ENCODE data around the gene UQCRC1. TPM values are rescaled to one million over a fixed set of nuclear protein-coding genes. Genes with fewer than 3 reads are reported as not detected.

UQCRC1 gene
- total and polyA plus RNA-seq, 2 of the 8 experiments (the other 6 are each of a cell fraction or from before 2014, with no cell fraction given) = 310 to 720 TPM

DNA sequence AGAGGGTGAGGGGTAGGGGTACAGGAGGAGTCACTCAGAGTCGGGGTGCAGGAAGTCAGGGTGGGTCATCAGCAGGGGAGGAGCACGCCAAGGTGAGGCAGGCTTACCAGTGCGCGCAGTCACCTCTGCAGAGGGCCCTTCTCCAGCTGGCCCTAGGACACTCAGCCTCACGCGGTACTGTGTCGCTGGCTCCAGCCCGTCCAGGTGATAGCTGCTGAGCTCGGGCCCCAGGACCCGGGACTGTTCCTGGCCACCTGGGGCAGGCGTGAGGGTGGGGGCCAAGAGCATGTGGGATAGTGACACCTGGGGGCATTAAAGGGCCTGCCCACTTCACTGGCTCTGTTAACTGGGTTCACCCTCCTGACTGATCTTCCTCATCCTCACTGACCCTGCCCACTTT, 21.8 kb downstream of the UQCRC1 start (continued):
- TF ChIP-seq, protein P1, sequence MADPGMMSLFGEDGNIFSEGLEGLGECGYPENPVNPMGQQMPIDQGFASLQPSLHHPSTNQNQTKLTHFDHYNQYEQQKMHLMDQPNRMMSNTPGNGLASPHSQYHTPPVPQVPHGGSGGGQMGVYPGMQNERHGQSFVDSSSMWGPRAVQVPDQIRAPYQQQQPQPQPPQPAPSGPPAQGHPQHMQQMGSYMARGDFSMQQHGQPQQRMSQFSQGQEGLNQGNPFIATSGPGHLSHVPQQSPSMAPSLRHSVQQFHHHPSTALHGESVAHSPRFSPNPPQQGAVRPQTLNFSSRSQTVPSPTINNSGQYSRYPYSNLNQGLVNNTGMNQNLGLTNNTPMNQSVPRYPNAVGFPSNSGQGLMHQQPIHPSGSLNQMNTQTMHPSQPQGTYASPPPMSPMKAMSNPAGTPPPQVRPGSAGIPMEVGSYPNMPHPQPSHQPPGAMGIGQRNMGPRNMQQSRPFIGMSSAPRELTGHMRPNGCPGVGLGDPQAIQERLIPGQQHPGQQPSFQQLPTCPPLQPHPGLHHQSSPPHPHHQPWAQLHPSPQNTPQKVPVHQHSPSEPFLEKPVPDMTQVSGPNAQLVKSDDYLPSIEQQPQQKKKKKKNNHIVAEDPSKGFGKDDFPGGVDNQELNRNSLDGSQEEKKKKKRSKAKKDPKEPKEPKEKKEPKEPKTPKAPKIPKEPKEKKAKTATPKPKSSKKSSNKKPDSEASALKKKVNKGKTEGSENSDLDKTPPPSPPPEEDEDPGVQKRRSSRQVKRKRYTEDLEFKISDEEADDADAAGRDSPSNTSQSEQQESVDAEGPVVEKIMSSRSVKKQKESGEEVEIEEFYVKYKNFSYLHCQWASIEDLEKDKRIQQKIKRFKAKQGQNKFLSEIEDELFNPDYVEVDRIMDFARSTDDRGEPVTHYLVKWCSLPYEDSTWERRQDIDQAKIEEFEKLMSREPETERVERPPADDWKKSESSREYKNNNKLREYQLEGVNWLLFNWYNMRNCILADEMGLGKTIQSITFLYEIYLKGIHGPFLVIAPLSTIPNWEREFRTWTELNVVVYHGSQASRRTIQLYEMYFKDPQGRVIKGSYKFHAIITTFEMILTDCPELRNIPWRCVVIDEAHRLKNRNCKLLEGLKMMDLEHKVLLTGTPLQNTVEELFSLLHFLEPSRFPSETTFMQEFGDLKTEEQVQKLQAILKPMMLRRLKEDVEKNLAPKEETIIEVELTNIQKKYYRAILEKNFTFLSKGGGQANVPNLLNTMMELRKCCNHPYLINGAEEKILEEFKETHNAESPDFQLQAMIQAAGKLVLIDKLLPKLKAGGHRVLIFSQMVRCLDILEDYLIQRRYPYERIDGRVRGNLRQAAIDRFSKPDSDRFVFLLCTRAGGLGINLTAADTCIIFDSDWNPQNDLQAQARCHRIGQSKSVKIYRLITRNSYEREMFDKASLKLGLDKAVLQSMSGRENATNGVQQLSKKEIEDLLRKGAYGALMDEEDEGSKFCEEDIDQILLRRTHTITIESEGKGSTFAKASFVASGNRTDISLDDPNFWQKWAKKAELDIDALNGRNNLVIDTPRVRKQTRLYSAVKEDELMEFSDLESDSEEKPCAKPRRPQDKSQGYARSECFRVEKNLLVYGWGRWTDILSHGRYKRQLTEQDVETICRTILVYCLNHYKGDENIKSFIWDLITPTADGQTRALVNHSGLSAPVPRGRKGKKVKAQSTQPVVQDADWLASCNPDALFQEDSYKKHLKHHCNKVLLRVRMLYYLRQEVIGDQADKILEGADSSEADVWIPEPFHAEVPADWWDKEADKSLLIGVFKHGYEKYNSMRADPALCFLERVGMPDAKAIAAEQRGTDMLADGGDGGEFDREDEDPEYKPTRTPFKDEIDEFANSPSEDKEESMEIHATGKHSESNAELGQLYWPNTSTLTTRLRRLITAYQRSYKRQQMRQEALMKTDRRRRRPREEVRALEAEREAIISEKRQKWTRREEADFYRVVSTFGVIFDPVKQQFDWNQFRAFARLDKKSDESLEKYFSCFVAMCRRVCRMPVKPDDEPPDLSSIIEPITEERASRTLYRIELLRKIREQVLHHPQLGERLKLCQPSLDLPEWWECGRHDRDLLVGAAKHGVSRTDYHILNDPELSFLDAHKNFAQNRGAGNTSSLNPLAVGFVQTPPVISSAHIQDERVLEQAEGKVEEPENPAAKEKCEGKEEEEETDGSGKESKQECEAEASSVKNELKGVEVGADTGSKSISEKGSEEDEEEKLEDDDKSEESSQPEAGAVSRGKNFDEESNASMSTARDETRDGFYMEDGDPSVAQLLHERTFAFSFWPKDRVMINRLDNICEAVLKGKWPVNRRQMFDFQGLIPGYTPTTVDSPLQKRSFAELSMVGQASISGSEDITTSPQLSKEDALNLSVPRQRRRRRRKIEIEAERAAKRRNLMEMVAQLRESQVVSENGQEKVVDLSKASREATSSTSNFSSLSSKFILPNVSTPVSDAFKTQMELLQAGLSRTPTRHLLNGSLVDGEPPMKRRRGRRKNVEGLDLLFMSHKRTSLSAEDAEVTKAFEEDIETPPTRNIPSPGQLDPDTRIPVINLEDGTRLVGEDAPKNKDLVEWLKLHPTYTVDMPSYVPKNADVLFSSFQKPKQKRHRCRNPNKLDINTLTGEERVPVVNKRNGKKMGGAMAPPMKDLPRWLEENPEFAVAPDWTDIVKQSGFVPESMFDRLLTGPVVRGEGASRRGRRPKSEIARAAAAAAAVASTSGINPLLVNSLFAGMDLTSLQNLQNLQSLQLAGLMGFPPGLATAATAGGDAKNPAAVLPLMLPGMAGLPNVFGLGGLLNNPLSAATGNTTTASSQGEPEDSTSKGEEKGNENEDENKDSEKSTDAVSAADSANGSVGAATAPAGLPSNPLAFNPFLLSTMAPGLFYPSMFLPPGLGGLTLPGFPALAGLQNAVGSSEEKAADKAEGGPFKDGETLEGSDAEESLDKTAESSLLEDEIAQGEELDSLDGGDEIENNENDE (IDR thresholded peaks at IDR 0.05; ENCODE audit: insufficient replicate concordance, low read length) = no peak
- no peak for TF ChIP-seq JUN (IDR thresholded peaks at IDR 0.05; ENCODE audit: low read depth, low read length)
- TF ChIP-seq EGR1 (IDR thresholded peaks at IDR 0.05; ENCODE audit: borderline replicate concordance, low read depth, low read length) = no peak
- no peak for TF ChIP-seq EZH2 (IDR thresholded peaks at IDR 0.05; ENCODE audit: low read depth, low read length, severe bottlenecking)

All from H1 (cell line).